Stimulated activated CD4-positive, alpha-beta T cell treated with anti-CD3 and anti-CD28 coated beads, Interleukin-12 subunit alpha, Interleukin-12 subunit beta, amount 100 ng/mL, for 48 hours (primary cell): ENCODE results near the gene ARID5B.

Source experiments
- DNase-seq, 3 donors: peaks; one replicate each; pipeline ENCODE4 v3.0.0-alpha.2; 2020; ENCODE audit warnings: low read depth in 2 of 3, low spot score in 1 of 3

The ARID5B gene

GRCh38 chr10:61987951-61988379, 86.5 kb downstream of the ARID5B start:
- peak in 2 of 3 donors; percentile 15 to 38 for DNase-seq

- no peak for DNase-seq
Measured at GRCh38 chr10:61989995-61990760, 88.7 kb downstream of the ARID5B start.

DNA sequence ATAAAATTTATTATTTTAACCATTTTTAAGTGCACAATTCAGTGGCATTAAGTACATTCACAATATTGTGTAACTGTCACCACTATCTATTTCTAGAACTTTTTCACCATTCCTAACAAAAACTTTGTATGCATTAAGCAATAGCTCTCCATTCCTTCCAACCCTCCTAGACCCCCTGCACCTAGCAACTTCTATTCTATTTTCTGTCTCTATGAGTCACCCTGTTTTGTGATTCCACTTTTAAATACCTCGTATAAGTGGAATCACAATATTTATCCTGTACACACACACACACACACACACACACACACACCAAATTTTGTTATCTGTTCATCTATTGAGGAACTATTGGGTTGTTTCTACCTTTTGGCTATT, 89.2 kb downstream of the ARID5B start:
- DNase-seq, result no peak

GRCh38 chr10:61991166-61991565, 89.7 kb downstream of the ARID5B start:
- DNase-seq, result no peak

DNA sequence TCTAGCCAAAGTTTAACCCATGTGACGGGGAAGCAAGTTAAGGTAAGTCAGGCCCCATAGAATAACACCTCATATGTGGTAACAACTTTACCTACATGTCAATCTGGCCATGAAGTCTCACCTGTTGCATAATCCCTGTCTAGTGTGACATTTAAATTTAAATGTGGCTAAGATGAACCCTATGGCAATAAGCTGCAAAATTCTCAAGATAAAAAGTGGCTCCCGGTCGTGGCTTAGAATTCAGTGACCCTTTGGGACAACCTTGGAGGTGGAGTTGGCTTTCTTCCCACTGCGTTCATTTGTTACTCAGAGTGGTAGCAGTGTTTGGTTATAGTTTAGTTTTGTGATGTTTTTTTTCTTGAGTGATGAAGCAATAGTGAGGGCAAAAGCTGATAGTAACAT, 90.6 kb downstream of the ARID5B start:
- no peak for DNase-seq

DNA sequence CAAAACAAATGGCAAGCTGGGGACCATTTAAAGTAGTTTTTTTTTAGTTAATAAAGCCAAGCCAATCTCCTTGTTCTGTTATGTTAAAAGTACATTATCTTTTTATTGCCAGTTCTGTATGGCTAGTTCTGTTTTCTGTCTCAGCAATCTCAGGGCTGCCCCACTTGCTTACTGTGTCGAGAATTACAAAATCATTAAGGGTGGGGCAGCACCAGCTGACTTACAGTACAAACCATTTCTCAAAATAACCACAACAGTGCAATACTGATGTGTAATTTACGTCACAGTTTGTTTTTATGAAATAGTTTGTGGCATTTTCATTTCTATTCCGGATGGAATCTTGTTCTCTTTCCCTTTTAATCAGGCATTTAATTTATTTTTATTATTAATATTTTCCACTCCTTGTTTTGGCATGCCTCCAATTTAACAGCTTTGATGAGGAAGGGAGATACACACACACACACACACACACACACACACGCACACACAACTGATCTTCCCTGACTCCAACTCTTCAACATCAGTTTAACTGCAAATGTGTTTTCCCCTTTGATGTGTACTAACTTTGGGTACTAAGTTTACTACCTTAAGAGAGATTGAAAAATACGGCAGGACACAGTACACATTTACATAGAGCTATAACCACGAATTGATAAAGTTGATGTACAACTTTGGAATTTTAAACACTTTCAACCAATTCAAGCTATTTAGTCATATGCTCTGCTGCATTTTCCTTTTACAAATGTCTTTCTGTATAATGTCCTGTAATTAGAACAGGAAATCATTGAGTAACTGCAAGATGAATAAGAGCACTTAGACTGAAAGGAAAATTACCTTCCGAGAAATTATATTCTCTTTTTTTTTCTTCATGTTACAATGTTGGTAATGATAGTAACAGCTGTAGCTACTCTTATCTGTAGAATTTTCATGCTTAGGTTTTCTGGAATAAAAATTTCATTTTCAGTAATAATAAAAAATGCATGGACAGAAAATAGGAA, 91.5 kb downstream of the ARID5B start:
- DNase-seq, result peak; percentile 33 to 45 (median 39)

- no peak for DNase-seq
Measured at GRCh38 chr10:61993711-61994401, 92.4 kb downstream of the ARID5B start.

DNA sequence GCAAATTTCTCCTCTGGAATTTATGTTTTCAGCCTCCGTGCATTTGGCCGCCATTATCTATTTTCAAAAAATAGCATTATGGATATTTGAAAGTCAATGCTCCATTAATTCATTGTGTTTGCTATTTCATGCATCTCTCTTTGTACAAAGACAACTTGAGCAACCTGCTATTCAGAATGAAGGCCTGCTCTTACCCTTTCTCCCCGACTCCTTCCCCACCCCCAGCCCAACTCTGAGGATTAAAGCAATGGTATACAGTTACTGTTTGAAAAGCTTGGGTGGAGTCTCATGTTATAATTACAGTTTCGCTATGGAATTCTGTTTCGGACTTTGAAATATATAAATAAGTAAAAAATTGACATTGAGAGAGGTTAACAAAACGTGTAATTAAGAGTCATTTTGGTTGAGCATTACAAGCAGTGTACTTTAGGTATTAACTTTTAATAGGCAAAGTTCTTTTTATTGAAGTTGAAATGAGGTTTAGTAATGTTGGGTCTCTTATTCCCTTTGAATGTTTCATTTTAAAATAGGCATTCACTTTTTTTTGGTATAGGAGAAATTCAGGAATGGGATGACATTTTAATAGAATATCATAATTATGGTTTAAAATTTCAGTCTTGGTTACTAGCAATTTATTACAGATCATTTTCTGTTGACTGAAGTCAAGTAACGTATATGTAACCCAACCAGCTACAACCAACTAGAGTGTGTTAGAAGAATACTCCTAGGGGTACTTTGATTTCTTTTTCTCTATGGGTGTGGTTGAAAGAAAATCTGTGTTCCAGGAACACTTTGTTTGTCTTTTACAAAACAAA, 93.1 kb downstream of the ARID5B start:
- DNase-seq, result no peak

GRCh38 chr10:61995220-61995503, 93.7 kb downstream of the ARID5B start:
- no peak for DNase-seq

GRCh38 chr10:61998937-61999336, 97.4 kb downstream of the ARID5B start:
- no peak for DNase-seq

DNA sequence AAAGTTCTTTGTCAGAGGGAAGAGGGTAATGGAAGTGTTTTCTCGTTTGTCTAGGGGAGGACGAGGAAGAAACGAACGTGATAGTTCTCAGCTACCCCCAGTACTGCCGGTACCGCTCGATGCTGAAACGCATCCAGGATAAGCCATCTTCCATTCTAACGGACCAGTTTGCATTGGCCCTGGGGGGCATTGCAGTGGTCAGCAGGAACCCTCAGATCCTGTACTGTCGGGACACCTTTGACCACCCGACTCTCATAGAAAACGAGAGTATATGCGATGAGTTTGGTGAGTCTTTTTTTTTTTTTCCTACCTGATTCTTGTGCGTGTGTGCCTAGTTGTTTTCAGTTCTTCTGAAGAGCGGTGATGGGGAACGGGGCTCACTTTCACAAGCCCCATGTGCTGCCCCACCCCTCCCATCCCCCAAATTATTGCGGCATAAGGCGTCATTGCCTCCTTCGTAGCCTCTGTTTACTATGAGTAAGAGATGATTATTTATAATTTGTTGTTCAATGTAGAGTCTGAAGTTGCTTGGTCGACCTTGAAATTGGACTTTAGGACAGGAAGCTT, 98.6 kb downstream of the ARID5B start:
- no peak for DNase-seq

- no peak for DNase-seq
Measured at GRCh38 chr10:62000726-62001125, 99.2 kb downstream of the ARID5B start.

DNA sequence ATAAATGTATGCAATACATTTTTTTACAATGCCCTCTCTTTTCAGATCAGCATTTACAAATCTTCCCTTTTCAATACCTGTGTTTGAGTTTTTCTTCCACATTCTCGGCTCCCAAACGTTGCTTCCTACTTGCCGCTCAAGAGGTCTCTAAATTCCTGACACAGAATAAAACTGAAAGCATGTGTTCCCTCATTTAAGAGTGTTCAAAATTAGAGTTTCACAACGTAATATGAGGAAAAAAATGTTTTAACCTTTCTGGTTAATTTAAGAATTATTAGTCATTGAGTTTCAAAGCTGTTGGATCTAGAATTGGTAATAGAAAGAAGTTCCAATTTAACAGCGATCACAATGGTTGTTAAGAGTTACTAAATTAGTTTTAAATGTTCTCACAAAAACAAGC, 100.4 kb downstream of the ARID5B start:
- no peak for DNase-seq

DNA sequence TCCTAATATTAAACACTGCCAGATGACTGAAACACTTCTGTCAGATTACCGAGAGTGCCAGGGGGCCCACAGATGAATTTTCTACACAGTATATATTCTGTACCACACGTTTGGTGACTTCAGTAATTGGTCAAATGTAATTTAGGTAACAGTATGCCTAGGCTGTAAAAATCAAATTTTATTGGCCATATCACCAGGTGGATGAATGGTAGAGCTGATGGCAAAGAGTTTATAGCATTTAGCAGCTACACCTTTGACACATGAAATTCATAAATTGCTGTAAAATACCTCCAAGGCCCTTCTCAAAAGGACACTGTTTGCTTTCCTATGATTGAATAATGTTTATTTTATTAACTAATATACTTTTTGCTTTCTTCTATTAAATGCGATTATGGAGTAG, 101.3 kb downstream of the ARID5B start:
- DNase-seq, result no peak

DNA sequence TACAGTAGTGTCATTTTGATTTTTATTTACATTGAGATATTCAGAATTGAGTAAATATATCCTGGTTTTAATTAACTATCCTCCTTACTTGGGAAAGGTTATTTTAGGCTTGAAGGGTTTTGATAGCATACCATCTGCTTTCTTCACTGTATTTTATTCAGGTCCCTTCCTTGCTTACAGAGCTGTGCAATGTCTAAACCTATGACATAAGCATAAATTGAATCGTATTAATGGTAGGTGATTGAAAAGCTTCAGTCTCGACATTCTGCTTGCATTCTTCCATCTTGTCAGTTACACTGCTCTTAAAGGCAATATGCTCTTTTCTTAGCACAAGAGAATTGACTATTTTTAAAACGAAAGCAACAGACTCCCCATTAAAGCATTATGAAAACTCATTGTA, 102.5 kb downstream of the ARID5B start:
- DNase-seq, result no peak

DNA sequence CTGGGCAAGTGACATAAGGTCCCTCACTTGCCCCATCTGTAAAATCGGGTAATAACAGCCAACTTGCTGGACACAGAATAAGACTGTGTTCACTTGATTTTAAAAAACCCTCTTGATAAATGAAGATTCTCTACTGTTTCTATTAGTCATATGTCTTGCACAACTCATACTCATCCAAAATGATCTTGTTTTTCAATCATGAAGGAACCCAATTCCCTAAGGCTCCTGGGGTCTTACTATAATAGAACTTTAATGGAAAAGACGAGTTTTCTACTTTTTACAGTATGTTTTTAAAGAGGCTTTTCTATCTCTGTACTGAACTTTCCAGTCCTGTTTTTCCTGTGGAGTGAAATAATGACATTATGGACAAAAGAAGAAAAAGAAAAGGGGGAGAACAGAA, 103.8 kb downstream of the ARID5B start:
- no peak for DNase-seq

DNA sequence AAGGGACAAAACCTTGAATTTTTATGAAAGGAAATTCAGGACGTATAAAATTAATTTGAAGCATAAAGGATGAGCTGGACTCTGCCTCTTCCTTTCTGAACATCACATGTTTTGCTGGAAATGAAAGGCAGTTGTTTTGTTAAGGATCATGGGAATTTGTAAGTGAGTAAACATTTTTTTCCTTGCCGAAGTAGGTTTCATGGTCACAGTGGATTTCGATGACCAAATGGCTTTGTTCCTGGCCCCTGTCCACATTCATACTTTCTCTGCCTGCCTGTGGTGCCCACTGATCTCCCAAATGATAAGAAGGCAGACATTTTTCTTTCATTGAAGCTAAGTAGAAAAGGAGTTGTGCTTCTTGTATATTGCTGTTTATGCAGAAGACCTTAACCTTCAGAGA, 104.2 kb downstream of the ARID5B start:
- no peak for DNase-seq

DNA sequence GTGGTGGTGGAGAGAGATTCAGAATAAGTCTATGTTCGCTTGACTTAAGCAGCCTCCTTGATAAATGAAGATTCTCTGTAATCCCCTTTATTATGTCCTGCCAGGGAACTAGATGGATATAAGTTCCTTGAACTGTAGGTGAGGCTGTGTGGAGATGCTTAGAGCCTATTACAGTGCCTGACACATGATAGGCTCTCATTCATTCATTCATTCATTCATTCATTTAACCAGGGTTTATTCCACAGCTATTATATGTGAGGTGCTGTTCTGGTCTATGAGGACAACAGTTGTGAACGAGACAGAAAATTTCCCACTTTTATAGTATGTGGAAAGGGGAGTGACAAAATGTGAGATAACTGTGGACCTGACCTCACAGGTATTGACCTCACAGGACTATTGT, 105.6 kb downstream of the ARID5B start:
- no peak for DNase-seq

GRCh38 chr10:62008196-62008595, 106.7 kb downstream of the ARID5B start:
- no peak for DNase-seq

DNA sequence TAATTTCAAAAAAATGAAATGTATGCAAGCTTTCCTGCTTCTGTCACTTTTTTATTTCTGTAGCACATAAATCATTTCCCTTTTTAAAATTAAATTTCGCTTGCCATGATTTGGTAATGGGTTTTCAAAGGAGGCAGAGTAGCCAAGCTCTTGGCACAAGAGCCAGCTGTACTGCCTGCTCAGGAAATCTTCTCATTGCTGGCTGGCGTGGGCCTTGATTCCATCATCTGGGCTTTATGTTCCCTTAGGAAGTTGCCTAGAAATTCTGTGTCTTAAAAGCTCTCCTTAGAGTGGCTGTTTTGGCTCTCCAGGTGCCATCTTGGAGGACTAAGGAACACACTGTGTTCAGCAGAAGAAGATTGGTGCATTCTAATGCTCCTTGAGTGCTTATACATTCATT, 107.4 kb downstream of the ARID5B start:
- no peak for DNase-seq

DNA sequence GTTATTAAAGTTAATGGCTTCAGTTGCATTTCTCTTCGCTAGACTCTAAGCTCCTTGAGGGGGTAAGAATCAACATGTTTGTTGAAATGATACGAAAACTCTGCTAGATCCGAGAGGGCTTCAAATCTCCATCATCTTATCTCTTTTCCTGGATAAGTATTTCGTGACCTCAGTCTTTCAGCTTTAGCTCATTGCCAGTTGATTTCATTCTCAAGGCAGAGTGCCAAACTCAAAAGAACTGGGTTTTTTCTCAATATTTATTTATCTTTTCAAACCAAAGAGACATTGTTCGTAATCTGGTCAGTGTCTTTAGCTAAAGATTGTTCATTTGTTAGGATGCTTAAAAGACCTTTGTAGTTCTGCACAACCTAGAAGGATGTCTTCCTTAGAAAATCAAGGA, 108.9 kb downstream of the ARID5B start:
- no peak for DNase-seq
